ENCODE results near the gene GLG1. TPM values are rescaled to one million over a fixed set of nuclear protein-coding genes. Genes with fewer than 3 reads are reported as not detected.
A peak's percentile ranks its signal among the peaks of the same experiment; 100 is the strongest.

The GLG1 gene
- total RNA-seq, 3 donors from 2014 or later, result 116 to 197 (median 123) TPM

GRCh38 chr16:74633686-74634085, 26.8 kb upstream of the GLG1 start:
- Histone ChIP-seq H3K27ac (no peak overlapping the region), H3K4me3 (no peak overlapping the region), H3K9me3 (no peaks in the 10 kb centered on the region), H3K27me3 (no peaks in the 10 kb centered on the region), H3K4me1 (no peaks in the 10 kb centered on the region), H3K36me3 (no peaks in the 10 kb centered on the region)
- intact Hi-C loops (cut with DNase I; ENCODE audit: low total_unique reads), result no loop called here
- DNase-seq (ENCODE audit: low spot score in 2 of 2), result no peak
- TF ChIP-seq POLR2AphosphoS5 (IDR thresholded peaks at IDR 0.05), result no peak
- TF ChIP-seq CTCF (IDR thresholded peaks at IDR 0.05), result no peak
- TF ChIP-seq POLR2A (IDR thresholded peaks at IDR 0.05), result no peak

- Histone ChIP-seq H3K36me3 (no peaks in the 10 kb centered on the region), H3K27ac (peak overlapping the region in 1 of 2 donors; percentile 41), H3K4me3 (no peak overlapping the region), H3K27me3 (no peaks in the 10 kb centered on the region), H3K9me3 (no peaks in the 10 kb centered on the region), H3K4me1 (no peaks in the 10 kb centered on the region)
- intact Hi-C loops (cut with DNase I; ENCODE audit: low total_unique reads), result no loop called here
- TF ChIP-seq POLR2A (IDR thresholded peaks at IDR 0.05) (no peak), CTCF (IDR thresholded peaks at IDR 0.05) (no peak), POLR2AphosphoS5 (IDR thresholded peaks at IDR 0.05) (no peak)
- DNase-seq (ENCODE audit: low spot score in 2 of 2), result no peak
Observed at GRCh38 chr16:74627506-74628220, 20.7 kb upstream of the GLG1 start.

- Histone ChIP-seq H3K27me3 (no peaks in the 10 kb centered on the region), H3K27ac (peak overlapping the region in 1 of 2 donors; percentile 41), H3K36me3 (no peaks in the 10 kb centered on the region), H3K4me1 (no peaks in the 10 kb centered on the region), H3K4me3 (no peak overlapping the region), H3K9me3 (no peaks in the 10 kb centered on the region)
- TF ChIP-seq POLR2A (IDR thresholded peaks at IDR 0.05) (no peak), CTCF (IDR thresholded peaks at IDR 0.05) (no peak)
- no peak for DNase-seq (ENCODE audit: low spot score in 2 of 2)
- intact Hi-C loops (cut with DNase I; ENCODE audit: low total_unique reads), result no loop called here
Observed at GRCh38 chr16:74626741-74627416, 20.0 kb upstream of the GLG1 start.

GRCh38 chr16:74625500-74626350, 18.8 kb upstream of the GLG1 start:
- intact Hi-C loops (cut with DNase I; ENCODE audit: low total_unique reads), result no loop called here
- Histone ChIP-seq H3K27ac (no peak overlapping the region), H3K27me3 (no peaks in the 10 kb centered on the region), H3K4me3 (no peak overlapping the region), H3K9me3 (no peaks in the 10 kb centered on the region), H3K36me3 (no peaks in the 10 kb centered on the region), H3K4me1 (no peaks in the 10 kb centered on the region)
- no peak for TF ChIP-seq POLR2A (IDR thresholded peaks at IDR 0.05)
- TF ChIP-seq POLR2AphosphoS5 (IDR thresholded peaks at IDR 0.05), result no peak
- TF ChIP-seq CTCF (IDR thresholded peaks at IDR 0.05), result no peak
- no peak for DNase-seq (ENCODE audit: low spot score in 2 of 2)

Measured in breast epithelium (tissue), 4 donors.